Measurements from ENCODE around the gene CLHC1.
"Not testable (repeated sequence)": the region's sequence is repeated elsewhere in the genome, so short reads cannot be mapped to it uniquely, and the experiment has no call there.

CLHC1 gene

DNA sequence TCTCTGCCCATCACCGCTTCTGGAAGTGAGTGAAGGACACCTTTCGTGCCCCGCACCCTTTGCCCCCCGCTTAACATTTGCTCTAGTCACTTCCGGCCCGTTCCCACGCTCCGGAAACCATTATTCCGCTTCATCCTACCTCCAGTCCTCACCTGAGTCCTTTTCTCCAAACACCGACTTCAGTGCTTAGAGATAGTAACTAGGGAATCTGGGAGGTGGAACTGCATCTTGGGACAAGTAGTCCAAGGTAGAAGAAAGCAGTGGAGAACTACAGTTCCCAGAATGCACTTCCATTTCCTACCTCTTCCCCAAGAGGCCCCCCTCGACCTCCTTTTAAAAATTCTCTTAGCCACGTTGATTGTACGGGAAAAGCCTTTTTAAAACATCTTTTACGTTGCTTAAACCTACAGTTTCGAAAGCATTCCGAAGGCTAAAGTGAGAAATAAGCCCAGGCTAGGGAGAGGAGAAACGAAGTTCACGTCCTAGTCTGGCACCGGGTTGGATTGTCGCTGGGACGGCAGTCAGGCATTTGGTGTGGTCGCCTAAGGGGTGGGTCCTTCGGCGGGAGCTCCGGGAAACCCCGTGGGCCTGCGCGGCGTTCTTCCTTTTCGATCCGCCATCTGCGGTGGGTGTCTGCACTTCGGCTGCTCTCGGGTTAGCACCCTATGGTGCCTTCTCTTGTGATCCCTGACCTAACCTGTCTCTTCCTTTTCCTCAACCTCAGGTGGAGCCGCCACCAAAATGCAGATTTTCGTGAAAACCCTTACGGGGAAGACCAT is at the start of gene CLHC1, which contains the start of gene RPS27A:
CLHC1 (minus strand) TSS at position 210 of the 779 bp plus-strand sequence. CDS start 9,882 bp downstream, outside the sequence.
RPS27A (plus strand) TSS at position 605 of the 779 bp plus-strand sequence; CDS start at position 742, 137 bp downstream.
- DNase-seq (ENCODE audit: low spot score): peak; percentile 95

DNA sequence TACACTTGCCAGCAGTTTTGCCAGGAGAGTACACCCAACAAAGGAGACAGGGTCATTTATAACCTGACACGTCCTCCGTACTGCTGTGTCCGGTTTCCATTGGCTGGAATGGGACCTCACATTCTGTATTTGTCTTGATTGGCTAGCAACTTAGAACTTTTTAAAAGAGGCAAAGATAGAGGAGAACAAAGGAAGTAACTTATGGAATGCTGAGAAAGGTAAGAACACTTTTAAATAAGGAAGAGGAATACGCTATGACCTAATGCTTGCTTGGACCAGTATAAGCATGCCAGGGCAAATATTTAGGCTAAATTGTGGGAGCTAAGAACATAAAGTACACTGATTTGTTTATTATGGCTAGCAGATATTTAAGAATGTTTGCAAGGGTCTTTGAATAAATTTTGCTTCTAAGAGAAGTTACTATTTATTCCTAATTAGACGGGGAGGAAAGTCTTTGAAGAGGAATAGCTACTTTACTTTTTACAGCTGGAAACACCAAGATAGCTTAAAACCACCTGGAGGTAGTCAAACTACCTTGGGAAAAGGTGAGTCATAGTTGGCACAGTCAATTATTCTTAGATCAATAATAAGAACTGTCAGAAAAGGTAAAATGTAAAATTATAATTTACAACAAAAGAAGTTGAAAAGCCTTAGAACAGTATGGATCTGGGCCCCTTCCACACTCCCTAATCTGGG is 48.9 kb upstream of the CLHC1 start:
- DNase-seq (ENCODE audit: low spot score): not testable (repeated sequence)

DNA sequence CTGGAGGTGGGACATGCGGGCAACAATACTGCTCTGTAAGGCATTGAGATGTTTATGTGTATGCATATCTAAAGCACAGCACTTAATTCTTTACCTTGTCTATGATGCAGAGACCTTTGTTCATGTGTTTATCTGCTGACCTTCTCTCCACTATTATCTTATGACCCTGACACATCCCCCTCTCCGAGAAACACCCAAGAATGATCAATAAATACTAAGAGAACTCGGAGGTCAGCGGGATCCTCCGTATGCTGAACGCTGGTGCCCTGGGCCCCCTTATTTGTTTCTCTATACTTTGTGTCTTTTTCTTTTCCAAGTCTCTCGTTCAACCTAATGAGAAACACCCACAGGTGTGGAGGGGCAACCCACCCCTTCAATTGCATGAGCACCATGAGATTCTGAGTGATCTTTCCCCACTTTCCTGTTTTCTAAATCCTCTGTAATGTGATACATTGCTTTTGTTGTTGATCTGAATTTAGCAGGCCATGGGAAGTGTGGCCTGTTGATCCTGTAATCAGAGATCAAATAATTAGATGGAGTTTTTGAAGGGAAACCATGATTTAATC is 47.8 kb upstream of the CLHC1 start:
- not testable (repeated sequence) for DNase-seq (ENCODE audit: low spot score)

DNA sequence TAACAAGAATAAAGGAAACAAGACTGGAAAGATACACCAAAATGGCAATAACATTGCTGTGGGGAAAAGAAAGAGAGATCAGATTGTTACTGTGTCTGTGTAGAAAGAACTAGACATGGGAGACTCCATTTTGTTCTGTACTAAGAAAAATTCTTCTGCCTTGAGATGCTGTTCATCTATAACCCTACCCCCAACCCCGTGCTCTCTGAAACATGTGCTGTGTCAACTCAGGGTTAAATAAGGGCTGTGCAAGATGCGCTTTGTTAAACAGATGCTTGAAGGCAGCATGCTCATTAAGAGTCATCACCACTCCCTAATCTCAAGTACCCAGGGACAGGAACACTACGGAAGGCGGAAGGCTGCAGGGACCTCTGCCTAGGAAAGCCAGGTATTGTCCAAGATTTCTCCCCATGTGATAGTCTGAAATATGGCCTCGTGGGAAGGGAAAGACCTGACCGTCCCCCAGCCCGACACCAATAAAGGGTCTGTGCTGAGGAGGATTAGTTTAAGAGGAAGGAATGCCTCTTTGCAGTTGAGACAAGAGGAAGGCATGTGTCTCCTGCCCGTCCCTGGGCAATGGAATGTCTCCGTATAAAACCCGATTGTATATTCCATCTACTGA is 47.2 kb upstream of the CLHC1 start:
- not testable (repeated sequence) for DNase-seq (ENCODE audit: low spot score)

DNA sequence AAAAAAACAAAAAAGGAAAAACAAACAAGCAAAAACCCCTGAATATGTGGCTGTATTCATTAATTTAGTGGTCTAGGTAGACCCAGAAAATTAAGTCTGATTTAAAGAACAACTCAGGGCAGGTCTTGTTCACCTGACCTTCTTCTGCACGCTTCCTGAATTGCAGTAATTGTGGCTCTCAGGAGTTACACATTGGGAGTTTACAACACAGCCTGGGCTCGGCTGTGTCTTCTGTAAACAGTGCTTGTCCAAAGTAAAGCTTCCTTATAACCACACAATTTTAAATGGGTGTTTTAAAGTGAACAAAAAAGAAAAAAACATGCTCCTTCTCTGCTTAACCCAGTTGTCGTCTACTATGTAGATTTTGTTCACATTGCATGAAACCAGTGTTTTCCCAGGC is 45.2 kb upstream of the CLHC1 start:
- DNase-seq (ENCODE audit: low spot score): no peak

DNA sequence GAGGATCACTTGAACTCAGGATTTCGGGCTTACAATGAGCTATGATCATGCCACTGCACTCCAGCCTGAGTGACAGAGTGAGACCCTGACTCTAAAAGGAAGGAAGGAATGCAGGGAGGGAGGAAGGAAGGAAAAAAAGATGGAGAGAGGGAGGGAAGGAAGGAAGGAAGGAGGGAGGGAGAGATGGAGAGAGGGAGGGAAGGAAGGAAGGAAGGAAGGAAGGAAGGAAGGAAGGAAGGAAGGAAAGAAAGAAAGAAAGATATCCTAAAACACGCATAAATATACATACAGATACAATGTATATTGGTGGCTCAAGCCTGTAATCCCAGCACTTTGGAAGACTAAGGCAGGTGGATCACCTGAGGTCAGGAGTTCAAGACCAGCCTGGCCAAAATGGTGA is 42.3 kb upstream of the CLHC1 start:
- DNase-seq (ENCODE audit: low spot score): not testable (repeated sequence)

DNA sequence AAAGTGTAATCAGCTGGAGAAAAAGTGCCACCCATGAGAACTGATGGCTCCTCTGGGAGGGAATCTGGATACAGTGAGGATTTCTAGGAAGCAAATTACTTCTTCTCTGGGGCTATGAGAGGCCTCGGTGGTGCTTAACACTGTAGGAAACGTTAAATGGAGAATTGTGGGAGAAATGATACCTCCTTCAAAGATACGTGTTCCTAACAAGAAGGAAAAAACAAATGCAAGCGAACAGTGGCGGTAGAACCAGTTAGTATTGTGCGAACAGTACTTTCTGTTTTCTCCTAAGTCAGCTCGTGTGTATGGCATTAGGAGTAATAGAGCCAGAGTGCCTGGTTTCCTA is 37.5 kb upstream of the CLHC1 start:
- no peak for DNase-seq (ENCODE audit: low spot score)

DNA sequence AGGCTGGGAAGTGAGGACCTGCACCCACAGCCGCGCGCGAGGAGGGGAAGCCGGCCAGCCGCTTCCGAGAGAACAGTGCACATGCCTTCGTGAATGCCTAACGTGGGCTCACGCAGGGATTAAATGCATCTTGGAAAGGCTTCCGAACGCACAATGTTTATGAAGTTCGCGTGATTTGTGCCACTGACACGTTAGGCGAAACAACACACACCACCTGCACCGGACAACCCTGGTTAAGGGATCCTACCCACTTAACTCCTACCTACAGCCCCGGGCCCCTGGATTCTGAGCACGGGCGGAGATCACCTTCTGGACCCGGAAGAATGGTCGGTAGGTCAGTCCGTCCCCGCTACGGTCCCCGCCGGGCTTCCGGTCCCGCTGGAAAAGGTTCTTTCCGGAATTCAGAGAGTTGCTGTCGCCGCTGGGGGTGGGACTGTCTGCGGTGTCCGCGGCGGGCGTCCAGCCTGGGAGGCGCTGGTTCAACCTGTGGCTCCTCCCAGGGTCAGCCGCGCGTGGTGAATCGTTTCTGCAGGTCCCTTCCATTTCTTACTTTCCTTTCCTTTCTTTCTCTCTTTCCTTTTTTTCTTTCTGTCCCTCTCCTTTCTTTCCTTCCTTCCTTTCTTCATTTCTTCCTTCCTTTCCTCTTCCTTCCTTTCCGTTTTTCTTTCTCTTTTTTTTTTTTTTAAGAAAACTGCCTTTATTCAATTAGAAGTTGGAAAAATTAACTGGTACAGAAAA is 37.0 kb upstream of the CLHC1 start, which contains the start of gene MTIF2:
MTIF2 (minus strand) TSS at position 325 of the 738 bp plus-strand sequence. CDS start 5,373 bp downstream, outside the sequence.
- DNase-seq (ENCODE audit: low spot score): peak; percentile 97

DNA sequence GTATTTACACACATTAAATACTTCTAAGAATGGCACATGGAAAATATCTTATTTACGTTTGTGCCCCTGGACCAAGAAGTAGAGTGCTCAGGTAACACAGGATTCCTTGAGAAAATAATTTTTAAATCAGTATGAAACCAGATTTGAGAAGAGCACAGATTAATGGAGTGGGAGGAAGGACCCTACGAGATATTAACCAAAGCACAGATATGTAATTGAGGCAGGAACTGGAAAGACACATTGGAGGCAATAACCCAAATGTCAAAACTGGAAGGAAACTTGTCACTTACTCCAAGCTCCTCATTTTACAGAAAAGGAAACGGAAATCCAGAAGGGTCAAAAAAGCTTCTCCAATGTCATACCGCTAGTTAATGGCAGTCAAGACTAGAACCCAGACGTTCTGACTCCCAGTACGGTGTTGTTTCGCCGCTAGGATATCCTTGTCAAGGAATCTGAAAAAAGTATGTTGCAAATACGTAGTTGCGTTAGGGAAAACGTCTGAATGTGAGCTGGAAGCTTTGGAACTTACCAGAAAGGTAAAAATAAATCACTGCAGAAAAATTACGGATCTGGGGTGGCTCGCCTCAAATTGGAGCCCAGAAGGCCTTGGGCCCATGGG is 36.3 kb upstream of the CLHC1 start:
- DNase-seq (ENCODE audit: low spot score): no peak

DNA sequence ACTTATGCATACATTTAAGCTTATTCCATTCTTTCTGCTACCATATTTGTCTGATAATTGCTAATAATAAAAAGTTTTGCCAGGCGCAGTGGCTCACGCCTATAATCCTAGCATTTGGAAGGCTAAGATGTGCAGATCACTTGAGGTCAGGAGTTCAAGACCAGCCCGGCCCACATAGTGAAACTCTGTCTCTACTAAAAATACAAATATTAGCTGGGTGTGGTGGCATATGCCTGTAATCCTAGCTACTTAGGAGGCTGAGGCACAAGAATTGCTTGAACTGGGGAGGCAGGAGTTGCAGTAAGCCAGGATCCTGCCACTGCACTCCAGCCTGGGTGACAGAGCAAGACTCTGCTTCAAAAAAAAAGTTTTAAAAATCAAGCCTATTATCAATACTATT is 27.5 kb upstream of the CLHC1 start:
- DNase-seq (ENCODE audit: low spot score): not testable (repeated sequence)

DNA sequence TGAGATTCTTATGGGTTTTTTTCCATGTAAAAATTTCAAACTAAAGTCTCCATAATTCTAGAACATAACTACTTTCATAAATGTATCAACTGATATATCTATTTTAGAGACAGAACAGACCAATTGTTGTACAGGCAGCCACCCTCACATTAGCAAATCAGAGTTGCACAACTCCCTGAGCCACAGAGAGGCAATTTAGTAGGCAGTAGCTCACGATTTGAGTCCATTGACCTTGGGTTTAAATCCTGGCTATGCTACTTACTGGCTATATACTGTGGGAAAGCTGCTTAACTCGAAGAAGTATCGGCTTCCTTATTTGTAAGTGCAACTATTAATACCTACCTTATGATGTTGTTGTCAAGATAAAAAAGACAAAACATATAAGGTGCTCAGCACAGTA is 20.7 kb upstream of the CLHC1 start:
- no peak for DNase-seq (ENCODE audit: low spot score)

DNA sequence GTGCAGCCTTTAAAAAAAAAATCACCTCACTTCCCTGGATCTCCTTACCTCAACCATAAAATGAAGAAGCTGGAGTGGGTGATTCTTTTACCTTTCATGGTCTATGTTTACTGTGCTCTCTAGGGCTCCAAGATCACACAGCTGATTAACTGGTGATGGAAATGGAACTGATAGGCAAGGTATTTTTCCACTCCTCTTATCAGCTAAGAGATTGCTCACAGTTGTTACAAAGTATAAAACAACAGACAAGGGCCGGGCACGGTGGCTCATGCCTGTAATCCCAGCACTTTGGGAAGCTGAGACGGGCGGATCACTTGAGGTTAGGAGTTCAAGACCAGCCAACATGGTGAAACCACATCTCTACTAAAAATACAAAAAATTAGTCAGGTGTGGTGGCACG is 14.9 kb upstream of the CLHC1 start:
- no peak for DNase-seq (ENCODE audit: low spot score)

DNA sequence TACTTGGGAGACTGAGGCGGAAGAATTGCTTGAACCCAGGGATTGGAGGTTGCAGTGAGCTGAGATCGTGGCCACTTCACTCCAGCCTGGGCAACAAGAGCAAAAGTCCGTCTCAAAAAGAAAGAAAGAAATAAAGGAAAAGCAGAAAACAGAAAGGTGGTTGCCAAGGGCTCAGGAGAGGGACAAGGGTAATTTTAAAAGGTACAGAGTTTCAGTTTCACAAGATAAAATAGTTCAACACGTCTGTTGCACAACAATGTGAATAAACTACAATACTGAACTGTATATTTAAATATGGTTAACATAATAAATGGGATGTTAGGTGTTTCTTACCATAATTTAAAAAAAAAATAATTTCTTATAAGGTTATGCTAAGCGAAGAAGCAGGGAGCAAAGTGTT is 13.3 kb upstream of the CLHC1 start:
- DNase-seq (ENCODE audit: low spot score): no peak

DNA sequence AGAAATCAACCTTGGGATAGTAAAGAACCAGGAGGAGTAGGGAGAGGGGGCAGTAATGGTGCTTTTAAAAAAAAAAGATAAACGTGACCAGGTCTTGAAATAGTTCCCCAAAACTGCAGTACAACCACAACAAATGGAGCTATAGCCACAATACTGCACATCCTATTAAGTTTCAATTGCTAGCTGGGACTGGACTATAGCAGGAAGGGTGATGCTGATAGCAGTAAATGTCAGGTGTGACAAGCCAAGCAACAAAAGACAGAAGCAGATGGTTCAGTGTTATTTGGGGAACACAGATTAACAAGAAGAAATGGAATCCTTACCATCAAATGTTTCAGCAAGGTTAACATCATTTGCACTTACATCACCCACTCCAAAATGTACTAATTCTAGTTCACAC is 10.5 kb upstream of the CLHC1 start:
- DNase-seq (ENCODE audit: low spot score): no peak

DNA sequence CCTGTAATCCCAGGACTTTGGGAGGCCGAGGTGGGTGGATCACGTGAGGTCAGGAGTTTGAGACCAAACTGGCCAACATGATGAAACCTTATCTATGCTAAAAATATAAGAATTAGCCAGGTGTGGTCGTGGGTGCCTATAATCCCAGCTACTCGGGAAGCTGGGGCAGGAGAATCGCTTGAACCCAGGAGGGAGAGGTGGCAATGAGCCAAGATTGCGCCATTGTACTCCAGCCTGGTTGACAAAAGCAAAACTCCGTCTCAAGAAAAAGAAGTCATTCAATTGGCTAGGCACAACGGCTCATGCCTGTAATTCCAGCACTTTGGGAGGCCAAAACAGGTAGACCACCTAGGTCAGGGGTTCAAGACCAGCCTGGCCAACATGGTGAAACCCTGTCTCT is 9.5 kb upstream of the CLHC1 start:
- not testable (repeated sequence) for DNase-seq (ENCODE audit: low spot score)

DNA sequence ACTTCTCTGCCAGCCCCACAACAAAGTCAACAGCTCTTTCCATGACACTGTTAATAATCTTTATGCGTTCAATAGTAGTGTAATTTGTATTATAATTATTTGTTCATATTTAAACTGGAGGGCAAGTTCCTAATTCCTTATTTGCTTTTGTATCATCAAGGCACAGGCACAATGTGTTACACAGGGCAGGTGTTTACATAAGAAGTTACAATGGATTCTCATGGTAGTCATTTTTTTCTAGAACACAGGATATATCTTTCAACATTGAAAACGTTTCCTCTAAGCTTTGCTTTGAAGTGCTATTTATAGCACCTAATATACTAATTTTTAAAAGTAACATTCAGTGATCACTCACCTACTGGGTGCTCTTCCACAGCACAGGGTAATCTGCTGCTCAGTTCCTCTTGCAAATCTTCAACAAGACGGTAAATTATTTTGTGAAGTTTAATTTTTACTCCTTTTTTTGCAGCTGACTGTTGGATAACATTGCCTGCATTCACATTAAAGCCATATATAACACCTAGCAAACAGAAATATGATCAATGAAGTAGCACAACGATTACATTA is 7.6 kb upstream of the CLHC1 start:
- DNase-seq (ENCODE audit: low spot score): no peak

DNA sequence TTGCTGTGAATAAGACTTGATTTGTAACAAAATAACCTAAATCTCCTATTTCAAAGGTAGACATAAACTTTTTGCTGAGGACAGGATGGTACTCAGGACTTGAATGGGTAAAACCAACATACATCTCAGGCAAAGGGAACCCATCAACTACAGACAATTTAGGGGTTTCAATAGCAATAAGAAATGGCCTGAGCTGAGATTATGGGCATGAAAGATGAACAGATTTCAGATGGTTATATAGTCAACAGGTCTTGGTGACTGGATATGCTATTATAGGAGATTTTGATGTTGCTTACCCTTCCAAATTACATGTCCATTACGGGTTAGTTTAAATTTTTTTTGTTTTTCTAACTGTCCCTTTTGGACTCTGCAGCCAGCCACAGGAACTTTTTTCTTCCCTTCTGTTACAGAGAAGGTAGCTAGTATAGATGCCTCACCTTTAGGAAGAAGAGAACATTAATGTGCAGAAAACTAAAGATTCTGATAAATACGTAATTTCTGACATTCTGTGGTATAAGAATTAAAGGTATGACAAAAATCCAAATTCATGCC is 5.0 kb upstream of the CLHC1 start:
- DNase-seq (ENCODE audit: low spot score): no peak

DNA sequence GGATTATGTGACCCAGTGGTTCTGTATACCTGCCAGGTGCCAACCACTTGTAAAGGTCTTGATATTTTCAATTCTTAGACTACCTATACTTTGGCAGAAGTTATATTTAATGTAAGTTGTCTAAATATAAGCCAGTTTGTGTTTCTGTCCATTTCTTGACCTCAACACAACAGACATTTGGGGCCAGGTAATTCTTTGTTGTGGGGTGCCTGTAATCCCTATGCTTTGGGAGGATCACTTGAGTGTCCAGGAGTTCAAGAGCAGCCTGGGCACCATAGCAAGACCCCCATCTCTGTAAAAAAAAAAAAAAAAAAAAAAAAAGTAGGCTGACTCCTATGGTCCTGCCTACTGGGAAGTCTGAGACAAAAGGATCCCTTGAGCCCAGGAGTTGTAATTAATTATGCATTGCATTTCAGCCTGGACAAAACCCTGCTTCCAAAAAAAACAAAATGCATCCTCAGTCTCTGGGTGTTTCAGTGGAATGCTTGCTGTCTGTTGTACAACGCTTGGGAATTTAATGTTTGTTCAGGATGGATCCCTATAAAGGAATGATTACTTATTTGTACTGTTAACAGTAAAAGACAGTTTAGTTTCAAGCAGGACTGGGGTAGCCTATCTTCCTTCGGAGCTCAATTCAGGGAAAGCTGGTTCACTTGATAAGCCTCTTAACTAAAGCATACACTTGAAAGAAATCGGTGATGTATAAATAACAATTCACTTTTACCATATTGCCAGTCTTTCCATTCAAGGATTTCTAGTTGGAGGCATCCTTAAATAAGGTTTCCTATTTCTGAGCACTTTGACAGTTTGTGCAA is 3.8 kb upstream of the CLHC1 start:
- no peak for DNase-seq (ENCODE audit: low spot score)

DNA sequence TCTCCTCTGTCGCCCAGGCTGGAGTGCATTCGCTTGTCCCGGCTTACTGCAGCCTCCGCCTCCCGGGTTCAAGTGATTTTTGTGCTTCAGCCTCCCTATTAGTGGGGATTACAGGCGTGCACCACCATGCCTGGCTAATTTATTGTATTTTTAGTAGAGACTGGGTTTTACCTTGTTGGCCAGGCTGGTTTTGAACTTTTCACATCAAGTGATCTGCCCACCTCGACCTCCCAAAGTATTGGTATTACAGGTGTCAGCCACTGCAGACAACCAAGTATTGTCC is 1.5 kb upstream of the CLHC1 start:
- no peak for DNase-seq (ENCODE audit: low spot score)
